ENCODE results near the gene ARVCF. TPM values are rescaled to one million over a fixed set of nuclear protein-coding genes. Genes with fewer than 3 reads are reported as not detected.

ARVCF gene
- total and polyA plus RNA-seq, 2 donors (not counting 3 experiments of a cell fraction or from before 2014, with no cell fraction given) = 81.3 to 105 TPM

DNA sequence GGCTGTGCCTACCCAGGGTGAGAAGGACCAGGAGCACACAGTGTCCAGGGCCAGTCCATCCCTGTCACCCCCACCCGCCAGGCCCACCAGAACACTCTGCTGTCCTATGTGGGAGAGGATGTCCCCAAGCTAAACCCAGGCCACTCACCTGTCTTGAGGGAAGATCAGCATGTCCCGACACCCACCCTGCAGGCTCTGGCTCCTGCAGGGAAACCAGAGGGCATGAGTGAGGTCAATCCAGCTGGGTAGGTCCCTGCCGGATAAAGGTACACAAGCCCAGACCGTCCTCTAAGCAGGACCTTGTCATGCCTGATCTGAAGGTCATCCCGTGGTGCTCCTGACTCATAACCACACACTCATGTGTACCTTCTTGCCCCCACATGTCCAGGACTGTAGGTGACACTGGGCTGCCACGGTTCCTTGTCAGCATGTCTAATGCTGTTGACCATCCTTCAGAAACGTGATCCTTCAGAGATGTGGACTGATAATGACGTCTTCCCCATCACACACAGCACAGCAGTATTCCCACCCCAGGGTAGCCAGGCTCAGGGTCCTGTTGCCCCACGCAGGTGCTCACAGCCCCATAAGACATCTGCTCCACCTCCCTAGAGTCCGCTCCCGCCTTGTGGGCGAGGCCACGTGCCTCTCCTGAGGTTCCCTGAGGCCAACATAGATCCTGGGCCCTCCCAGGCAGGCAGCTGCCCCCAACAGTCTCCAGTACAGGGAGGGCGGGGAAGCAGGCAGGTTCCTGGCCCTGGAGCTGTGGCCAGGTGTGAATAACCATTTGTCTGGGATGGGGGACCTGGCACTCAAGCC is 6.1 kb downstream of the ARVCF start:
- Histone ChIP-seq H3K4me3 (replicated peaks in 1 of 3; ENCODE audit: insufficient read depth in 1 of 3, low read depth in 1 of 3, low read length in 3 of 3) (no peak overlapping the region), H3K9me1 (replicated peaks; ENCODE audit: control insufficient read depth, extremely low read depth, insufficient read depth, low read length) (no peaks in the 10 kb centered on the region), H4K20me1 (replicated peaks; ENCODE audit: control insufficient read depth, extremely low read depth, insufficient read depth, low read length) (no peaks in the 10 kb centered on the region), H3K79me2 (ENCODE audit: control insufficient read depth, insufficient read depth, low read length) (no peaks in the 10 kb centered on the region), H3K36me3 (ENCODE audit: control insufficient read depth in 2 of 2, extremely low read depth in 1 of 2, insufficient read depth in 2 of 2, low read length in 2 of 2) (no peaks in the 10 kb centered on the region), H3K4me1 (ENCODE audit: control insufficient read depth, extremely low read depth, insufficient read depth, low read length) (peaks cover 2% of the 10 kb centered on the region), H3K4me2 (ENCODE audit: insufficient read depth, low read length) (no peak overlapping the region), H2AFZ (ENCODE audit: low read depth, low read length) (no peak overlapping the region), H3K9me3 (replicated peaks; ENCODE audit: control insufficient read depth, insufficient read depth, low read length) (no peaks in the 10 kb centered on the region), H3K27ac (ENCODE audit: insufficient read depth, low read depth, low read length) (no peak overlapping the region), H3K9ac (replicated peaks; ENCODE audit: extremely low read depth, insufficient read depth, low read length) (no peak overlapping the region), H3K27me3 (ENCODE audit: control insufficient read depth in 2 of 2, insufficient read depth in 2 of 2, low read length in 2 of 2) (no peaks in the 10 kb centered on the region)
- dilution Hi-C loops (cut with MboI; ENCODE audit: extremely low pct_ligation_motif_present, low sequenced_read_pairs) (no loop called here), intact Hi-C loops (cut with micrococcal nuclease) (no loop called here)
- ChIA-PET POLR2A (no interaction called here), CTCF (interaction anchor here (0.7 to 7.3 kb wide), 4 partner anchors 8 to 40 kb away, joined by 3 to 304 read pairs (median 3); no protein-coding TSS in a partner anchor)
- FAIRE-seq (no peak), DNase-seq (ENCODE audit: low read depth, low spot score) (no peak)
- TF ChIP-seq CTCF (IDR thresholded peaks at IDR 0.05; ENCODE audit: extremely low read depth in 1 of 2, insufficient read depth in 1 of 2, low read depth in 1 of 2, low read length in 2 of 2) (no peak), POLR2AphosphoS5 (IDR thresholded peaks at IDR 0.05; ENCODE audit: insufficient read depth, low read depth, low read length) (no peak), MYC (IDR thresholded peaks at IDR 0.05; ENCODE audit: low read depth, low read length) (no peak), EZH2 (IDR thresholded peaks at IDR 0.05; ENCODE audit: borderline replicate concordance, low read depth, low read length, severe bottlenecking) (no peak), FOS (IDR thresholded peaks at IDR 0.05; ENCODE audit: borderline replicate concordance, insufficient read depth, low read length) (no peak)
- no TSS peak for BruUV-seq (replicated peaks)

All from endothelial cell of umbilical vein (primary cell).